SU-DHL-6 (cell line): Measurements from ENCODE around the gene ERVMER34-1.

ENCODE experiments used
- H2AFZ ChIP-seq: fragments of 200-600 bp; sonication (generic); 2 replicates; pipeline ENCODE4 v1.6.1; 2014; ENCODE audit warnings: low read depth, mild to moderate bottlenecking, moderate library complexity, mixed read lengths, antibody characterized with exemption, low read length; ENCODE audit not compliant: severe bottlenecking
- H3F3A ChIP-seq: fragments of 200-600 bp; shearing (Covaris generic); 2 replicates; pipeline ENCODE4 v1.6.0; 2016; ENCODE audit warnings: antibody characterized with exemption, mild to moderate bottlenecking; ENCODE audit not compliant: insufficient read depth
- H3K27ac ChIP-seq: fragments of 200-600 bp; sonication (generic); 2 replicates; pipeline ENCODE4 v1.5.1; 2016; ENCODE audit warnings: low read depth, mild to moderate bottlenecking, low read length, moderate library complexity, mixed read lengths
- H3K27me3 ChIP-seq: fragments of 200-600 bp; sonication (generic), shearing (Covaris generic); 2 replicates; pipeline ENCODE4 v1.6.0; 2014; ENCODE audit warnings: mild to moderate bottlenecking, low read length
- H3K36me3 ChIP-seq: fragments of 200-600 bp; sonication (generic); 2 replicates; pipeline ENCODE4 v1.6.1; 2014; ENCODE audit warnings: mild to moderate bottlenecking, low read length, mixed read lengths
- H3K4me2 ChIP-seq: fragments of 300-600, 200-600 bp; shearing (Covaris generic), sonication (generic); 2 replicates; pipeline ENCODE4 v1.6.0; 2014; ENCODE audit warnings: low read length, low read depth, mild to moderate bottlenecking; ENCODE audit not compliant: poor library complexity, severe bottlenecking
- H3K4me3 ChIP-seq: fragments of 200-600 bp; sonication (generic); 2 replicates; pipeline ENCODE4 v1.5.1; 2014; ENCODE audit warnings: antibody characterized with exemption, low read length, mild to moderate bottlenecking, mixed read lengths; ENCODE audit not compliant: insufficient read depth, poor library complexity, severe bottlenecking
- H3K79me2 ChIP-seq: fragments of 200-600 bp; sonication (generic); 2 replicates; pipeline ENCODE4 v1.6.1; 2014; ENCODE audit warnings: mild to moderate bottlenecking, low read length, moderate library complexity; ENCODE audit not compliant: insufficient read depth
- H3K9ac ChIP-seq: fragments of 200-600 bp; sonication (generic); 2 replicates; pipeline ENCODE4 v1.7.0; 2014; ENCODE audit warnings: mild to moderate bottlenecking, low read length
- H3K9me2 ChIP-seq: fragments of 200-600 bp; sonication (generic); replicated peaks from 2 replicates; pipeline ENCODE4 v1.6.1; 2014; ENCODE audit warnings: low read length; ENCODE audit not compliant: insufficient read depth
- H3K9me3 ChIP-seq: fragments of 200-600 bp; sonication (generic); 2 replicates; pipeline ENCODE4 v1.6.1; 2014; ENCODE audit warnings: low read length, mixed read lengths; ENCODE audit not compliant: insufficient read depth
- H4K20me1 ChIP-seq: fragments of 200-600 bp; sonication (generic); 2 replicates; pipeline ENCODE4 v1.6.1; 2014; ENCODE audit warnings: low read depth, mild to moderate bottlenecking, antibody characterized with exemption, low read length, moderate library complexity, mixed read lengths
- CTCF ChIP-seq: fragments of 200-600 bp; sonication (generic); IDR thresholded peaks from one replicate; pipeline ENCODE4 v1.5.1; 2017; ENCODE audit warnings: antibody characterized with exemption, mild to moderate bottlenecking, low read length, moderate library complexity; ENCODE audit not compliant: insufficient read depth, poor library complexity, severe bottlenecking
- EZH2phosphoT487 ChIP-seq: fragments of 200-600 bp; sonication (generic), shearing (Covaris generic); conservative IDR thresholded peaks from 2 replicates; pipeline ENCODE4 v1.6.1; 2018; ENCODE audit warnings: mild to moderate bottlenecking, antibody characterized with exemption, low read length, moderate library complexity, mixed read lengths

ERVMER34-1 gene

GRCh38 chr4:52748432-52748831, 2.8 kb downstream of the ERVMER34-1 start:
- no peaks in the 10 kb centered on the region for H3F3A ChIP-seq
- no peak overlapping the region for H3K4me3 ChIP-seq
- H3K36me3 ChIP-seq = no peaks in the 10 kb centered on the region
- H3K27me3 ChIP-seq = no peaks in the 10 kb centered on the region
- H4K20me1 ChIP-seq = no peaks in the 10 kb centered on the region
- H3K4me2 ChIP-seq = no peak overlapping the region
- H3K9me2 ChIP-seq = no peaks in the 10 kb centered on the region
- TF ChIP-seq EZH2phosphoT487 = no peak
- TF ChIP-seq CTCF = no peak
- no peak overlapping the region for H3K9ac ChIP-seq
- H3K9me3 ChIP-seq = no peaks in the 10 kb centered on the region
- no peak overlapping the region for H2AFZ ChIP-seq
- H3K79me2 ChIP-seq = no peaks in the 10 kb centered on the region
- no peak overlapping the region for H3K27ac ChIP-seq

GRCh38 chr4:52744588-52744987, 6.6 kb downstream of the ERVMER34-1 start:
- Histone ChIP-seq H2AFZ (no peak overlapping the region), H3K36me3 (no peaks in the 10 kb centered on the region), H3K27ac (no peak overlapping the region), H3K79me2 (no peaks in the 10 kb centered on the region), H3K4me3 (no peak overlapping the region), H3K9me3 (no peaks in the 10 kb centered on the region), H3K9me2 (no peaks in the 10 kb centered on the region), H3K27me3 (no peaks in the 10 kb centered on the region), H4K20me1 (no peaks in the 10 kb centered on the region), H3K4me2 (no peak overlapping the region), H3F3A (no peaks in the 10 kb centered on the region), H3K9ac (no peak overlapping the region)
- TF ChIP-seq EZH2phosphoT487 (no peak), CTCF (no peak)

- TF ChIP-seq EZH2phosphoT487 (no peak), CTCF (no peak)
- no peaks in the 10 kb centered on the region for H3K27me3 ChIP-seq
Measured at GRCh38 chr4:52743444-52744019, 7.7 kb downstream of the ERVMER34-1 start.

More at GRCh38 chr4:52743444-52744019, 7.7 kb downstream of the ERVMER34-1 start:
- H3K9me2 ChIP-seq = no peaks in the 10 kb centered on the region
- H2AFZ ChIP-seq = no peak overlapping the region
- H4K20me1 ChIP-seq = no peaks in the 10 kb centered on the region
- H3K36me3 ChIP-seq = no peaks in the 10 kb centered on the region
- no peaks in the 10 kb centered on the region for H3K79me2 ChIP-seq
- H3K4me3 ChIP-seq = no peak overlapping the region
- H3K9me3 ChIP-seq = no peaks in the 10 kb centered on the region
- no peak overlapping the region for H3K4me2 ChIP-seq
- no peaks in the 10 kb centered on the region for H3F3A ChIP-seq
- no peak overlapping the region for H3K27ac ChIP-seq
- H3K9ac ChIP-seq = no peak overlapping the region
